ENCODE results near the gene SNX5.
A peak's percentile ranks its signal among the peaks of the same experiment; 100 is the strongest.

The SNX5 gene

DNA sequence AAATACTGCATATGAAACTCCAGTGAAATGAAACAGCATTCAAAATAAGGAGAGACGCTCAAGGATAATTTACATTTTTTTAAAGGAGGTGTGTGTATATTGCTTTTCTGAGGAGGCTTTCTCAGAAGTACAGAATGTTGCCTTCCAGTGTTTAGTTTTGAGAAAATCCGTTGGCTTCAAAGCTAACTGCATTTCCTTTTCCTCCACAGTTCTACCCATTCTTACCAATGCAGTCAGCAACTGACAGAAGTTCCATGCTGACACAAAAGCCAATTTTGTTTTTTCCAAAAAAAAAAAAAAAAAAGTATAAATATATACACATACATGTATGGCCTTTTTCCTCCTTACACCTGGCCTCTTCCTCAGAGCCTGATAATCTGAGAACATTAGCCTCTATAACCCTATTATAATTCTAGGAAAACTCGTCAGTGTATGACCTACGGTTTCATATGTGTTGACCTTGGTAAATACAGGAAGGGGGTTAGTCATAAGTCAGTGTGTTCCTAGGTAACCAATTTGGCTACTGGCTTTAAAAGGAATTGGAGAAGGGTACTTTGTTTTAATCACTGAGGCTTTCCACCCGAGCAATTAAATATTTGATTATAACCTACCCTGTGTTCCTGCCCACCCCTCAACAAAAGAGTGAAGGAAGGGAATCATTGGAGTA, 24.4 kb upstream of the SNX5 start:
- DNase-seq (ENCODE audit: low read depth), result no peak

- no peak for DNase-seq (ENCODE audit: low read depth)
Observed at GRCh38 chr20:17992224-17992637, 23.6 kb upstream of the SNX5 start.

DNA sequence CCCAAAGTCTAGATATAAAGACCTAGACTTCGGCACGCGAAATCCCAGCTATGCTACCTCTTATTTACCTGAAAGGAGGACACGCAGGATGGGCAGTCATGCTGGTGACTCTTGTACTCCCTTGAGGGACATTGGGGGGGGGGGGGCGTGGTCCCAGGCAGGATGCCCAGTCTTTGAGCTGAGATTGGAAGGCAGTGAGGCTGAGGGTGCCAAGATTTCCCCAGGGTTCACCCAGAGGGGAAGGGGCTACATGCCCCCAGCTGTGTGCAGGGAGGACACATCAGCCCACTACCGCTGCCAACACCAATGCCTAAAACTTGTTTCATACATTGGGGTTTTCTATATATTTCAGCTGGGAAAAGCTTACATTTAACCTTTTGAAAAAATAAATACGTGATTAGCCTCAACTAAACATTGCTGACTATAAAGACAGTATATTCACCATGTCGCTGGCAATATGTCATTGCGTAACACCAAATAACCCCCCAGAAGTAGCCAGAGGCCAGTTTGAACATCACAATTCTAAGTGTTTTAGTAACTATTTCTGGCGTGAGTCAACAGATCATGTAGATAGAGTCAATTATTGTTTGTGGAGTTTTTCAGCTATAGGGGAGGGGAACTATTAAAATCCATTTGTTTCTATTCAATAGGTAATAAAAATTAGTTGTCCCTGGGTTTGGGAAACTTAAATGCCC, 21.8 kb upstream of the SNX5 start:
- no peak for DNase-seq (ENCODE audit: low read depth)

- DNase-seq (ENCODE audit: low read depth), result no peak
Observed at GRCh38 chr20:17987988-17988387, 19.4 kb upstream of the SNX5 start.

DNA sequence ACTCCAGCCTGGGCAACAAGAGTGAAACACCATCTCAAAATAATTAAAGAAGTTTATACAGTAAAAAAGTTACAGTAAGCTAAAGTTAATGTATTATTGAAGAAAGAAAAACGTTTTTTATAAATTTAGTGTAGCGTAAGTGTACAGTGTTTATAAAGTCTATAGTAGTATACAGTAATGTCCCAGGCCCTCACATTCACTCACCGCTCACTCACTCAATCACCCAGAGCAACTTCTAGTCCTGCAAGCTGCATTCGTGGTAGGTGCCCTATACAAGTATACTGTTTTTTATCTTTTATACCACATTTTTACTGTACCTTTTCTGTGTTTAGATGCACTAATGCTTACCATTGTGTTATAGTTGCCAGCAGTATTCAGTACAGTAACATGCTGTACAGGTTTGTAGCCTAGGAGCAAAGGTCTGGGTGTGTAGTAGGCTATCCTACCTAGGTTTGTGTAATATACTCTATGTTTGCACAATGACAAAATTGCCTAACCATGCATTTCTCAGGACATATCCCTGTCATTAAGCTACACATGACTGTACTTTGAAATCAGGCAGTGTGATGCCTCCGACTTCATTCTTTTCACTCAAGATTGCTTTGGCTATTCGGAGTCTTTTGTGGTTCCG, 16.9 kb upstream of the SNX5 start:
- DNase-seq (ENCODE audit: low read depth), result no peak

- no peak for DNase-seq (ENCODE audit: low read depth)
Observed at GRCh38 chr20:17976305-17976704, 7.7 kb upstream of the SNX5 start.

DNA sequence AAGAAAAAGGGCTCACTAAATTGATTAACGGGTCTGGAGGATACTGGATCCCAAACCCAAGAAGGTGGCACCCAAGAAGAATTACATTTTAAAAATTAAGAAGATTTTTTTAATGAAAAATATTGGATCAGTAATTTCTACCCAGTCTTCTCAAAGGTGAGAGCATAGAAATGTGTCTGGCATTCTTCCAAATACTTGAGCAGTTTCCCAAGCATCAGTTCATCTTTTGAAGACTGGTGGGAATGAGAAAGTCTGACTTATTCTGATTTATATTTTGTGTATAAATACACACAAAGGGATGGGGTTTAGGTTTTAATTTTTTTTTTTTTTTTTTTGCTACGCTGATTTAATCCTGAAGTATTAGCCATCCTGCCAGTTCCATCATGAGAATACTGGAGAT, 3.5 kb upstream of the SNX5 start:
- DNase-seq (ENCODE audit: low read depth), result no peak

DNA sequence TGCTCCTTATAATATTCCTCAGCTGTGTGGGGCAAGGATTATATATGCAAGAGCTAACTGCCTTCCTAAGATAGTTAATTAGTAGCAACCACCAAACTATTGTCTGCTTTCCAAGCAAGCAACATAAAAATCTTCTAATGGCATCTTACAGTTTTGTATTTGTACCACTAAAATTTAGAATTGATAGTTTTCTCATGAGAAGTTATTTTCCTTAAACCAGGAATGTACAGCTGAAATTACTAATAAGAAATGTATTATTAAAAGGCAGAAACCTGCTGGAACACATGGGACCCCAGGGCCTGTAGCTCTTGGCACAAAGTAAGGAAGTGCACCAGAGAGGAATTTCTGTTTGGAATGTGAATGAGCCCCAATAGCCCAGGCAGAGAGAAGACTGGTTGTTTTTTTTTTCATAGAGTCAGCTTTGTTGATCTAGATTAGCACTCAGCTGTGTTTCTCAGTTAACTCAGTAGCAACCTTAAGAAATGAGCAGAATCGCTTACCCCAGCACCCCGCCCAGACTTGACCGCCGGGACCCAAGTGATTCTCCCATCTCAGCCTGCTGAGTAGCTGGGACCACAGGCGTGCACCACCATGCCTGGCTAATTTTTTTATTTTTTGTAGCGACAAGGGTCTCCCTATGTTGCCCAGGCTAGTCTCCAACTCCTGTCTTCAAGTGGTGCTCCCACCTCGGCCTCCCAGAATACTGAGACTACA, 2.9 kb upstream of the SNX5 start:
- no peak for DNase-seq (ENCODE audit: low read depth)

- no peak for DNase-seq (ENCODE audit: low read depth)
Observed at GRCh38 chr20:17969884-17970409, 1.4 kb upstream of the SNX5 start.

GRCh38 chr20:17969278-17969883, 787 bp upstream of the SNX5 start:
- no peak for DNase-seq (ENCODE audit: low read depth)

- DNase-seq (ENCODE audit: low read depth), result peak; percentile 21
Observed at GRCh38 chr20:17967521-17968365, 851 bp downstream of the SNX5 start.

DNA sequence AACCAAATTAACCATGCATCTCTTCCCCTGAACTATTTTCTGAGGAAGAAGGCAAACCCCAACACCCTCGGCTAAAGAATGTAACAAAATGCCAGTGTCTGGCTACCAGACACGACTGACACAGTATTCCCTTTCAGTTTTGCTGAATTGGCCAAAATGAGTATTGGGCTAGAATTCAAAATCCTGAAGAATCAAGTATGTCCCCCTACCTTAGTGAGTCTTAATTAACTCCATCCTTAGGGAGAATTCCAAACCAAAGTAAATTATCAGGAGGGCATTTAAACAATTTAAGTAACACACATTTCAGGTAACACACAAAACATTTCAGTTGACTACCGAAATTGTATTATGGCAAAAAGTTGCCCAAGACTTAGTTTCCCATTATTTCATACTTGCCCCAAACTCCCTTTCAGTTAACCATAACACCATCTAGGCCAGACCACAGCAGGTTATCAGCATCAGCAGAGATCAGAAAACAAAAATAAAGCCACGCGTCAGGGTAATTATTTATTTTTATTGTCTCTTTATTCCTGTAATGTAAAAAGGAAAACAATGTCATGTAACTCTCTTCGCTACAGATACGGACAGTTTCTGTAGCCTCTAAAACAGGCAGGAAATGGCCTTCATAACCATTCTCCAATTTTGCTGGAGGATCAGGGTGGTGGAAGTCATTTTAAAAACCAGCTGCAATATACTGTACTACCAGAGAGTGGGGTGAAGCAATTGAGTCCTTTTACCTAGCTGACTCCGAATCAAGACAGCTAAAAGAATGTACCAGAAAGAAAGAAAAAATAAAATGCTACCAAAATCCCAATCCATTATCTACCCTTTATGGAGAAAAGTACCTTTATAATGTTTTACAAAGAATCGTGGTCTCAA, 1.9 kb downstream of the SNX5 start:
- no peak for DNase-seq (ENCODE audit: low read depth)

- DNase-seq (ENCODE audit: low read depth), result no peak
Observed at GRCh38 chr20:17965042-17965697, 3.4 kb downstream of the SNX5 start.

DNA sequence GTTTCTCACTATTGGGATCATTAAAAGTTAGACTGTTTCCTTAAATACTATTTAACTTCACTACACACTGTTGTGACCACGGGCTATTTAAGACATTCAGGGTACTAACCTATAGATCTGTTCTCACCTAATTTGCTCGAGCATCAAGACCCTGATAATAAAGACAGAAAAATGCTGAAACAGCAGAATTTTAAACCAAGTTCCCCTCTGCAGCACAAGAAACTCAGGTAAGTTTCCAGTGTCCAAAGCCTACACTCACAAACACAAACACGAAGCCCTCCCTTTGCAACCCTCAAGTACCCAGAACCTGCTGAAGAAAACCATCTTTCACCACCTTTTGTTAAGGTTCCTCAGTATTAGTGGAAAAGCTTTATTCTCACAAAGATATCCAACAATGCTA, 4.0 kb downstream of the SNX5 start:
- no peak for DNase-seq (ENCODE audit: low read depth)

DNA sequence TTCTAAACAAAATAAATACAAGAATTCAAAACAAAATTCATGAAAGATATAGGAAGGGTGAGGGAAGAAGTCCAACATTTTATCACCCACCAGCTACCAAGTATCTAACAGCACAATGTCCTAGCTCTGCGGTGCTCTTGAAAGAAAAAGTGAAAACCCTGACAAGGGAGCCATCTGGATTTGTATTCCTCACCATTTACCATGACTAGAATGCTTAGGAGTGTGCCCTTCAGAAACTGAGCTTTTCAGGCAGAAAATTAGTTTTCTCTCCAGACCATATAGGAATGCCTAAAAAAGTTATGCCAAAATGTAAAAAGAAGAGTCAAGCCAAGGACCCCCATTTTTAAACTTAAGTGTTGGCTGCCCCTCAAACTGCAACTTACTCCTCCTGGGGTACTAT, 4.5 kb downstream of the SNX5 start:
- DNase-seq (ENCODE audit: low read depth), result no peak

DNA sequence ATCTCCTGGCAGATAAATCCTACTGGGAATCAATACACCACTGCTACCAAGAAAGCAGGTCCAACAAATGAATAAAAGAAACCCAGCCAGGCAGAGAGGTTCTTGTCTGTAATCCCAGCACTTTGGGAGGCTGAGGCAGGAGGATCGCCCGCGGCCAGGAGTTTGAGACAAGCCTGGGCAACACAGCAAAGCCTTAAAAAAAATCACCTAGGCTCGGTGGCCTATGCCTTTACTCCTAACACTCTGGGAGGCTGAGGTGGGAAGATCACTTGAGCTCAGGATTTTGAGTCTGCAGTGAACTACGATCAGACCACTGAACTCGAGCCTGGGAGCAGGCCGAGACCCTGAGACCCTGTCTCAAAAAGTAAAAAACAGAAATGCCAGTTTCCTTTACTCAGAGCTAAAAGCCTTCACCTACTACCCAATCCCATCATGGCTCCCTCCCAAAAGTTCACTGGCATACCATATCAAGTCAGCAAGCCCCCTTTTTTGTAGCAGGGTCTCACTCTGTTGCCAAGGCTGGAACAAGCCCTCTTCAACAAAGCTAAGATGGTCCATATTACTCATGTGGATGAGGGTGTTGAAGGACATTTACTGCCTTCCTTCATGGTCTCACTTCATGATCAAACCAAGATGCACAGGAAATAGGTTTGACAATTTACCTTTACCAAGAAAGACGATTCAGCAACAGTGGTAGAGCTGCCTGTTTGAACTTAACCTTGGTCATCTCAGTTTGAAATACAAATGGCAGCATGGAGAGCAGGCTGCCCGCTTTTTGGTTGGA, 5.3 kb downstream of the SNX5 start:
- no peak for DNase-seq (ENCODE audit: low read depth)

- DNase-seq (ENCODE audit: low read depth), result no peak
Observed at GRCh38 chr20:17961587-17961940, 7.0 kb downstream of the SNX5 start.

GRCh38 chr20:17960927-17961586, 7.5 kb downstream of the SNX5 start:
- no peak for DNase-seq (ENCODE audit: low read depth)

All from activated T-helper 9 cell treated with anti-CD3 and anti-CD28 coated beads, Interleukin-2, amount 50 U/mL, for 16 hours (primary cell).